Activated CD8-positive, alpha-beta T cell treated with anti-CD3 and anti-CD28 coated beads, Interleukin-2, amount 10 ng/mL, durations not matched to agents 7 days and 5 days (primary cell): Measurements from ENCODE around the gene MMP24OS. TPM values are rescaled to one million over a fixed set of nuclear protein-coding genes. Genes with fewer than 3 reads are reported as not detected.

Experiments
- ATAC-seq: fragments of 150-1000 bp; cut with Tn5 transposase; one replicate; pipeline ENCODE4 v1.10.0; 2021; ENCODE audit warnings: moderate library complexity
- CTCF ChIA-PET: fragments of 350-600 bp; sonication (Branson Sonifier 250); formaldehyde crosslinking; loops from one replicate; lab custom pipeline; 2021; ENCODE audit warnings: antibody characterized with exemption; lab: Charles Lee
- POLR2A ChIA-PET: fragments of 350-600 bp; sonication (Branson Sonifier 250); formaldehyde crosslinking; loops from one replicate; lab custom pipeline; 2021; ENCODE audit warnings: antibody characterized with exemption; lab: Charles Lee
- DNase-seq: peaks from one replicate; pipeline ENCODE4 v3.0.0-alpha.2; 2020
- H3K27ac Mint-ChIP-seq: one replicate; pipeline ENCODE4 v1.8.0; 2021; ENCODE audit warnings: mild to moderate bottlenecking, mixed read lengths
- H3K27me3 Mint-ChIP-seq: one replicate; pipeline ENCODE4 v1.8.0; 2021; ENCODE audit warnings: low read depth, mixed read lengths
- H3K36me3 Mint-ChIP-seq: one replicate; pipeline ENCODE4 v1.8.0; 2021; ENCODE audit warnings: low read depth, mixed read lengths
- H3K4me1 Mint-ChIP-seq: one replicate; pipeline ENCODE4 v1.8.0; 2021; ENCODE audit warnings: low read depth, mixed read lengths
- H3K4me3 Mint-ChIP-seq: one replicate; pipeline ENCODE4 v1.8.0; 2021; ENCODE audit warnings: mild to moderate bottlenecking, mixed read lengths
- H3K9me3 Mint-ChIP-seq: one replicate; pipeline ENCODE4 v1.8.0; 2022; ENCODE audit warnings: mixed read lengths; ENCODE audit not compliant: insufficient read depth
- total RNA-seq, 2 experiments: library from RNA; stranded (reverse); gene quantifications; one replicate each; pipeline ENCODE4 v1.2.3, GENCODE V29; 2021

Gene MMP24OS
- total RNA-seq, 2 experiments from 2014 or later = 42.0 to 43.1 TPM

DNA sequence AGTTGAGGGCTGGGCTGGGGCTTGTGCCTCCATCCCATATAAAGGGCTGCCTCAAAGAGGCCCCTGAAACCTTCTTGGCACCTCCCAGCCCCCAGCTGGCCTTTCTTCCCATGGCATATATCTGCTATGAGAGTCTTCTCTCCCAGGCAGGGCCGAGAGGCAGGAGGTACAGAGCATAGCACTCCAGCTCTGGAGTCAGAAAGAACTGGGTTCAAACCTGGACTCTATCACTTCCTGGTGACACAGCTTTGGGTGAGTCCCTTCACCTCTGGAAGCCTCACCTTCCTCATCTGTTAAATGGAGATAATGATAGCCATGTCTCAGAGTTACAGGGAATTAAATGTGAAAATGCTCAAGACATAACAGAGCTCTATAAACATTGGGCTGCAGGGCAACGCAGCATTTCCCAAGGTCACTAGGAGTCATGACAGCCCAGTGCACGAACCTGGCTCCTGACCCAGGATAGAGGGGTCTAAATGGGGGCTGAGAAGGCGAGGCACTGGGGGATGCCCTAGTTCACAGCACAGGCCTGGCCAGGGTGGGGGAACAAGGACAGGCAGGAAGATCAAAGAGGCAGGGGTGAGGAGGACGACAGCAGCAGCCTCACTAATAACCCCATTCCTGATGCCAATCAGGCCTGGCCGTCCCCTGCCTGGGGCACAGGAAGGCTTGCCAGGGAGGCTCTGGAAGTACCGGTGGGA, 12.4 kb upstream of the MMP24OS start:
- H3K4me1 Mint-ChIP-seq = peaks cover 8% of the 10 kb centered on the region
- no peak for DNase-seq
- H3K9me3 Mint-ChIP-seq = no peaks in the 10 kb centered on the region
- no peaks in the 10 kb centered on the region for H3K36me3 Mint-ChIP-seq
- peaks cover 2% of the 10 kb centered on the region for H3K27me3 Mint-ChIP-seq
- no peak overlapping the region for H3K27ac Mint-ChIP-seq
- ChIA-PET POLR2A (interaction anchor here (1.6 kb wide), 1 partner anchor 13 kb away, joined by 6 read pairs; the partner anchor contains the start of gene MMP24OS), CTCF (interaction anchor here (1.0 to 1.2 kb wide), 2 partner anchors 10 to 14 kb away, joined by 3 to 4 read pairs; no protein-coding TSS in a partner anchor)
- ATAC-seq = no peak
- no peak overlapping the region for H3K4me3 Mint-ChIP-seq

- H3K4me1 Mint-ChIP-seq = peaks cover 17% of the 10 kb centered on the region
- H3K4me3 Mint-ChIP-seq = no peak overlapping the region
- no peaks in the 10 kb centered on the region for H3K9me3 Mint-ChIP-seq
- POLR2A ChIA-PET = interaction anchor here (1.1 to 1.6 kb wide), 2 partner anchors 11 to 166 kb away, joined by 3 to 6 read pairs; partner anchors contain the start of gene MMP24OS
- no peaks in the 10 kb centered on the region for H3K27me3 Mint-ChIP-seq
- DNase-seq = no peak
- H3K27ac Mint-ChIP-seq = no peak overlapping the region
- CTCF ChIA-PET = no interaction called here
- ATAC-seq = no peak
- H3K36me3 Mint-ChIP-seq = peaks cover under 1% of the 10 kb centered on the region
Observed at GRCh38 chr20:35288325-35289060, 10.6 kb upstream of the MMP24OS start.

DNA sequence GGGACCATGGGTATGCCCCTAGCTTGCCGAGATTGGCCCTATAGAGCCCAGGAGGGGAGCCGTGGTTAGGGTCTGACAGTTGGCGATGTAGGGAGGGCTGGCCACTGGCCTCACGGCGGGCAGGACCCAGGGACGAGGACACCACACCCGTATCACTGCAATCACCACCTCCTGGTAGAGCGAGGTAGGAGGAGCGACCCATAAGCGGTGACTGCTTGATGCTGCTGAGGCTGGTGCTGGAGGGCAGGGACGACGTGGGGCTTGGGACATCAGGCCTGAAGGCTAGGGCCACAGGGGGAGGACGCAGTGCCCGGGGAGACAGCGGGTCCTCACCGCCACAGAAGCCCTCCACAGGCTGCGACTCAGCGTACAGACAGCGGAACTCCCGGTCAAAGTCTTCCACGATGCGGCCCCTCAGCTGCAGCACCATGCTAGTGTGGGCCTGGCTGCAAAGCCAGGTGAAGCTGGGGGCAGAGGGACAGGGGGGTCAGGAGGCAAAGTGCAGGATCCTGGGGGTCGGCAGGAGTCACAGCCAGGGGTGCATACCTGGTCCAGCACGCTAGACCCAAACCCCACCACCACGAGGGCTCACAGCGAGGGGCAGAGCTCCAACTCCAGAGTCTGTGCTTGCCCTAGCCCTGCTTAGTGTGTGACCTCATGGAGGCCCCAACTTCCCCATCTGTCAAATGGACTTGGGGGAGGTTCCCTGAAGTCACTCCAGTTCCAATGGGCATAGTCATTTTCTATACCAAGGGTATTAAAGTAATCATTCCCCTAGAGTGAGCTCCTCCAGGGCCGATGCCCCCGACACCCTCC, 9.8 kb upstream of the MMP24OS start:
- no peak for ATAC-seq
- CTCF ChIA-PET = interaction anchor here (0.5 to 2.1 kb wide), 2 partner anchors 16 to 1317 kb away, joined by 3 to 6 read pairs; no protein-coding TSS in a partner anchor
- Mint-ChIP-seq H3K4me3 (no peak overlapping the region), H3K9me3 (no peaks in the 10 kb centered on the region), H3K4me1 (peaks cover 21% of the 10 kb centered on the region), H3K27me3 (no peaks in the 10 kb centered on the region), H3K36me3 (peaks cover 4% of the 10 kb centered on the region), H3K27ac (no peak overlapping the region)
- POLR2A ChIA-PET = interaction anchor here (0.6 to 2.5 kb wide), 4 partner anchors 9 to 167 kb away, joined by 3 to 7 read pairs (median 3); partner anchors contain the start of gene MMP24OS
- DNase-seq = no peak

GRCh38 chr20:35286899-35287508, 9.1 kb upstream of the MMP24OS start:
- Mint-ChIP-seq H3K4me1 (peaks cover 26% of the 10 kb centered on the region), H3K36me3 (peaks cover 8% of the 10 kb centered on the region), H3K27ac (no peak overlapping the region), H3K4me3 (no peak overlapping the region), H3K9me3 (no peaks in the 10 kb centered on the region), H3K27me3 (no peaks in the 10 kb centered on the region)
- ChIA-PET POLR2A (interaction anchor here (0.6 to 2.5 kb wide), 4 partner anchors 9 to 168 kb away, joined by 3 to 7 read pairs (median 3); partner anchors contain the start of gene MMP24OS), CTCF (interaction anchor here (0.5 to 2.1 kb wide), 2 partner anchors 17 to 1318 kb away, joined by 3 to 6 read pairs; no protein-coding TSS in a partner anchor)
- no peak for DNase-seq
- no peak for ATAC-seq

DNA sequence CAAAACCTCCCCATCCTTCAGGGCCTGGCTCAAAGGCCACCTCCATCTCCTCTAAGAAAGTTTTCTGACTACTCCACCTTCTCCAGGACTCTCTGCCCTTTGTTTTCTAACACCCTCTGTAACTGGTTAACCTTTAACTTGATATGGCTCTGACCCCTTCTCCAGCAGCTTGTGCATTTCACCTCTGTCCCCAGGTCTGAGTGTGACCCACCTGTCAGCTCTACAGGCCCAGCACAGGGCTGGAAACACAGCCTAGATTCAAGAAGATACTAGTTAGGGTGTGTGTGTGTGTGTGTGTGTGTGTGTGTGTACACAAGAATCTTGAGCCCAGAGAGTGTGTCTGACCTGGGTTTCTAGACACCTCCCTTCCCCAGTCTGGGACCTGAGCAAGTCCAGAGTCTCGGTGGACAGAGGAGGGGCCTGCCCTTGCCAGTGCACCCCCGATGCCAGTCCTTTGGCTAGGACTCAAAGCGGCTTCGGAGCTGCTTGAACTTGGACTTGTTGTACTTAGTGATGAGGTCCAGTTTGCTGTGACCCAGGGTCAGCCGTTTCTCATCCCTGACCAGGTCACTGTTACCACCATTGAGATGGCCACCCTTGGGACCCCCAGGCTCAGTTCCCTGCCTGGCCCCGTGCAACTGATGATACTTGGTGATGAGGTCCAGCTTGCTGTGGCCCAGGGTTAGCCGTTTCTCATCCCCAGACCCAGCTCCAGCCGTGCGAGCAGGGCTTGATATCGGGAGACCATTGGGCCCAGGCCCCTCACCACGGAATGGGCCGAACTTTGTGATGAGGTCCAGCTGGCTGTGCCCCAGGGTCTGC, 8.4 kb upstream of the MMP24OS start:
- H3K4me1 Mint-ChIP-seq = peaks cover 30% of the 10 kb centered on the region
- peak overlapping the region; percentile 85 for H3K4me3 Mint-ChIP-seq
- no peaks in the 10 kb centered on the region for H3K27me3 Mint-ChIP-seq
- peak overlapping the region; percentile 89 for H3K27ac Mint-ChIP-seq
- POLR2A ChIA-PET = interaction anchor here (2.5 kb wide), 1 partner anchor 8 kb away, joined by 7 read pairs; the partner anchor contains the start of gene MMP24OS
- DNase-seq (no peak), ATAC-seq (no peak)
- CTCF ChIA-PET = interaction anchor here (2.1 kb wide), 1 partner anchor 18 kb away, joined by 6 read pairs; no protein-coding TSS in a partner anchor
- no peaks in the 10 kb centered on the region for H3K9me3 Mint-ChIP-seq
- H3K36me3 Mint-ChIP-seq = peaks cover 12% of the 10 kb centered on the region

- ChIA-PET CTCF (interaction anchor here (2.1 kb wide), 1 partner anchor 18 kb away, joined by 6 read pairs; no protein-coding TSS in a partner anchor), POLR2A (interaction anchor here (2.5 kb wide), 1 partner anchor 7 kb away, joined by 7 read pairs; the partner anchor contains the start of gene MMP24OS)
- Mint-ChIP-seq H3K9me3 (no peaks in the 10 kb centered on the region), H3K4me1 (peaks cover 30% of the 10 kb centered on the region), H3K4me3 (peak overlapping the region; percentile 85), H3K36me3 (peaks cover 12% of the 10 kb centered on the region), H3K27ac (peak overlapping the region; percentile 89), H3K27me3 (no peaks in the 10 kb centered on the region)
- DNase-seq = no peak
- no peak for ATAC-seq
Observed at GRCh38 chr20:35285806-35286076, 7.8 kb upstream of the MMP24OS start.

GRCh38 chr20:35284992-35285805, 7.3 kb upstream of the MMP24OS start:
- Mint-ChIP-seq H3K36me3 (peaks cover 15% of the 10 kb centered on the region), H3K27ac (peak overlapping the region; percentile 89), H3K4me3 (peak overlapping the region; percentile 85), H3K9me3 (no peaks in the 10 kb centered on the region), H3K27me3 (no peaks in the 10 kb centered on the region), H3K4me1 (peaks cover 31% of the 10 kb centered on the region)
- no peak for DNase-seq
- CTCF ChIA-PET = interaction anchor here (1.1 to 2.1 kb wide), 5 partner anchors 18 to 152 kb away, joined by 3 to 11 read pairs (median 4); no protein-coding TSS in a partner anchor
- POLR2A ChIA-PET = interaction anchor here (1.1 to 2.5 kb wide), 5 partner anchors 7 to 170 kb away, joined by 5 to 8 read pairs (median 7); partner anchors contain the start of genes CEP250 and MMP24OS
- ATAC-seq = peak; percentile 1

DNA sequence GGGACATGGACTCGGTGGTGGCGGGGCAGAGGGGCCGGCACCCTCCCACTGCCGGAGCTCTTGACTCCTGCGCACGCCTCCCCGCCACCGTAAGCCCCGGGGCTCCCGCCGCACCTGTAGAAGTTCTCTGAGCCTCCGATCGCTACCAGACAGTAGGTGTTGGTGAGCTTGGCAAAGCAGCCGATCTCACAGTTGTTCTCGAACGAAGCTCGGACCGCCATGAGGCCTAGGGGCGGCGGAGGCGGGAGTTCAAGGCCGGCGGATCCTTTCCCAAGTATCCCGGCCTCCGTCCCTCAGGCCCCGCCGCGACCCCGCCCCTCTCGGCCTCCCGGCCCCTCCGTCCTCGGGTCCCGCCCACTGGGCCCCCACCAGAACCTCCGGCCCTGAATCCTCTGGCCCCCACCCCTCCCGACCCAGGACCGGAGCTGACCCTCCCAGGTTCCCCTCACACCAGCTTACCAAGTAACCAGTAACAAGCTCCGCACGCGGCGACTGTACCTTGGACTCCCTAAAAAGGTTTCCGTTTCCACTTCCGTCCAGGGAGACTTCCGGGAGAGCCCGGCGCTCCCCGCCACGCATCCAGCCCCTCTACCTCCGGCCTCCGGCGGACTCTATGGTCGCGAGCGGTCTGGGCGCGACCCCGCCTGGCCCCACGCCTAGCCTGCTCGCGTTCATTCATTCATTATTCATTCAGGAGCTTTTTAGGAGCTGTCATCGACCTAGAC, 6.5 kb upstream of the MMP24OS start, which contains the start of gene EIF6:
Gene EIF6 (minus strand): TSS at position 506 of the 725 bp plus-strand sequence. CDS start 285 bp downstream, at position 221.
- ChIA-PET POLR2A (interaction anchor here (0.6 to 1.7 kb wide), 13 partner anchors 8 to 1035 kb away, joined by 3 to 8 read pairs (median 4); partner anchors contain the start of genes CEP250, SCAND1 and UQCC1), CTCF (interaction anchor here (0.7 to 2.1 kb wide), 9 partner anchors 15 to 458 kb away, joined by 3 to 11 read pairs (median 3); no protein-coding TSS in a partner anchor)
- H3K9me3 Mint-ChIP-seq = no peaks in the 10 kb centered on the region
- H3K4me3 Mint-ChIP-seq = peak within 1 kb of the TSS; percentile 85
- ATAC-seq = peak; percentile 87
- peaks cover 23% of the 10 kb centered on the region for H3K36me3 Mint-ChIP-seq
- DNase-seq = peak; percentile 84
- H3K27me3 Mint-ChIP-seq = no peaks in the 10 kb centered on the region
- H3K4me1 Mint-ChIP-seq = peaks cover 34% of the 10 kb centered on the region
- peak within 1 kb of the TSS; percentile 89 for H3K27ac Mint-ChIP-seq
